Activated effector memory CD4-positive, alpha-beta T cell treated with anti-CD3 and anti-CD28 coated beads, Interleukin-2, amount 50 U/mL, for 16 hours (primary cell): ENCODE measurements around the gene GPSM1.
A peak's percentile ranks its signal among the peaks of the same experiment; 100 is the strongest.

ENCODE experiments used
- DNase-seq: peaks from one replicate; pipeline ENCODE4 v3.0.0-alpha.2; 2020

The GPSM1 gene

GRCh38 chr9:136379891-136380290, 52.6 kb downstream of the GPSM1 start:
- no peak for DNase-seq

GRCh38 chr9:136380381-136380780, 53.0 kb downstream of the GPSM1 start:
- no peak for DNase-seq

GRCh38 chr9:136381311-136381710, 54.0 kb downstream of the GPSM1 start:
- no peak for DNase-seq

GRCh38 chr9:136381966-136382513, 54.7 kb downstream of the GPSM1 start:
- no peak for DNase-seq

GRCh38 chr9:136383436-136383835, 56.1 kb downstream of the GPSM1 start:
- no peak for DNase-seq

- peak; percentile 77 for DNase-seq
Observed at GRCh38 chr9:136385015-136385414, 57.7 kb downstream of the GPSM1 start.

- no peak for DNase-seq
Observed at GRCh38 chr9:136386018-136386417, 58.7 kb downstream of the GPSM1 start.

- no peak for DNase-seq
Observed at GRCh38 chr9:136387217-136387616, 59.9 kb downstream of the GPSM1 start.

- DNase-seq: no peak
Observed at GRCh38 chr9:136389396-136389795, 62.1 kb downstream of the GPSM1 start.

GRCh38 chr9:136391737-136392537, 64.6 kb downstream of the GPSM1 start:
- DNase-seq: no peak

- no peak for DNase-seq
Observed at GRCh38 chr9:136392538-136393449, 65.5 kb downstream of the GPSM1 start.

GRCh38 chr9:136393531-136393930, 66.2 kb downstream of the GPSM1 start:
- DNase-seq: no peak

- no peak for DNase-seq
Observed at GRCh38 chr9:136394312-136395019, 67.1 kb downstream of the GPSM1 start.

- no peak for DNase-seq
Observed at GRCh38 chr9:136395020-136395340, 67.6 kb downstream of the GPSM1 start.

GRCh38 chr9:136395345-136396218, 68.2 kb downstream of the GPSM1 start:
- no peak for DNase-seq

- no peak for DNase-seq
Observed at GRCh38 chr9:136396219-136396515, 68.8 kb downstream of the GPSM1 start.

- DNase-seq: no peak
Observed at GRCh38 chr9:136397643-136398042, 70.3 kb downstream of the GPSM1 start.

- no peak for DNase-seq
Observed at GRCh38 chr9:136398286-136398685, 70.9 kb downstream of the GPSM1 start.

GRCh38 chr9:136399176-136400037, 72.1 kb downstream of the GPSM1 start:
- DNase-seq: peak; percentile 82

GRCh38 chr9:136400038-136400834, 72.9 kb downstream of the GPSM1 start, which contains the start of gene SNAPC4:
Gene SNAPC4 (minus strand): TSS chr9:136400170. CDS start chr9:136398428, 1,742 bp downstream.
- DNase-seq: peak; percentile 95
